Mammary epithelial cell (primary cell): ENCODE results near the gene AVPR1B.

Experiments
- CTCF ChIP-seq, 2 donors: IDR thresholded peaks in 1 of 2; conservative IDR thresholded peaks in 1 of 2; 2 replicates each; pipeline ENCODE4 v1.5.1; 2011 to 2012; ENCODE audit warnings: inconsistent platforms in 2 of 2, low read length in 2 of 2, mild to moderate bottlenecking in 2 of 2, control low read depth in 1 of 2, low read depth in 1 of 2; ENCODE audit not compliant: insufficient read depth in 1 of 2; ENCODE audit errors: extremely low read depth in 1 of 2
- EZH2 ChIP-seq: IDR thresholded peaks from 2 replicates; pipeline ENCODE4 v1.6.1; 2012; ENCODE audit warnings: low read length, inconsistent platforms, borderline replicate concordance

GRCh38 chr1:206110820-206111219 lies 6.4 kb downstream of the AVPR1B start:
- no peak for TF ChIP-seq CTCF (conservative IDR thresholded peaks at IDR 0.05 in 1 of 2, IDR thresholded peaks at IDR 0.05 in 1 of 2; ENCODE audit: extremely low read depth in 1 of 2, insufficient read depth in 1 of 2, low read depth in 1 of 2, low read length in 2 of 2)
- TF ChIP-seq EZH2, result no peak
